CD14-positive monocyte (primary cell): ENCODE results near the gene CNTN2. TPM values are rescaled to one million over a fixed set of nuclear protein-coding genes. Genes with fewer than 3 reads are reported as not detected.

Source experiments
- DNase-seq, 3 donors: peaks; one replicate each; pipeline ENCODE4 v3.0.0-alpha.2; 2011 to 2022
- H2AFZ ChIP-seq: 2 replicates; pipeline ENCODE4 v1.6.0; 2012; ENCODE audit warnings: mild to moderate bottlenecking, low read depth, low read length, inconsistent platforms; ENCODE audit not compliant: insufficient read depth, poor library complexity, severe bottlenecking
- H3K27ac ChIP-seq, 2 donors: 1 replicate in 1 of 2; 2 replicates in 1 of 2; pipeline ENCODE4 v1.5.1; 2012 to 2013; ENCODE audit warnings: low read length in 2 of 2, control low read depth in 1 of 2, inconsistent platforms in 1 of 2, low read depth in 1 of 2, mild to moderate bottlenecking in 1 of 2
- H3K27me3 ChIP-seq, 2 donors: one replicate each; pipeline versions ENCODE4 v1.6.0 to v1.6.1; 2011 to 2013; ENCODE audit warnings: low read length in 2 of 2; ENCODE audit not compliant: control insufficient read depth in 2 of 2, insufficient read depth in 2 of 2
- H3K36me3 ChIP-seq, 2 donors: replicated peaks in 1 of 2; 1 replicate in 1 of 2; 2 replicates in 1 of 2; pipeline versions ENCODE4 v1.5.1 to v1.6.1; 2012 to 2013; ENCODE audit warnings: low read length in 2 of 2, control low read depth in 1 of 2, inconsistent platforms in 1 of 2, mild to moderate bottlenecking in 1 of 2; ENCODE audit not compliant: insufficient read depth in 2 of 2, control insufficient read depth in 1 of 2
- H3K4me1 ChIP-seq, 2 donors: 1 replicate in 1 of 2; 2 replicates in 1 of 2; pipeline versions ENCODE4 v1.5.1 to v1.6.1; 2012 to 2013; ENCODE audit warnings: low read length in 2 of 2, control low read depth in 1 of 2, inconsistent platforms in 1 of 2, mild to moderate bottlenecking in 1 of 2, moderate library complexity in 1 of 2; ENCODE audit not compliant: insufficient read depth in 2 of 2, control insufficient read depth in 1 of 2
- H3K4me2 ChIP-seq: replicated peaks from 2 replicates; pipeline ENCODE3; 2012; ENCODE audit warnings: low read length, moderate library complexity, mild to moderate bottlenecking; ENCODE audit not compliant: poor library complexity, severe bottlenecking; ENCODE audit errors: extremely low read depth
- H3K4me3 ChIP-seq, 3 experiments: fragments of 200-600 bp in 1 of 3; sonication (generic) in 1 of 3; replicated peaks in 1 of 3; 1 replicate in 2 of 3; 2 replicates in 1 of 3; pipeline ENCODE4 v1.5.1; 2011 to 2013; ENCODE audit warnings: low read length in 3 of 3, mild to moderate bottlenecking in 3 of 3, control low read depth in 2 of 3, low read depth in 2 of 3, inconsistent platforms in 1 of 3, moderate library complexity in 1 of 3
- H3K79me2 ChIP-seq: 2 replicates; pipeline ENCODE4 v1.6.0; 2012; ENCODE audit warnings: mild to moderate bottlenecking, control low read depth, inconsistent platforms, low read length, moderate library complexity; ENCODE audit not compliant: insufficient read depth
- H3K9ac ChIP-seq: 2 replicates; pipeline ENCODE4 v1.6.0; 2017; ENCODE audit warnings: low read length, mild to moderate bottlenecking; ENCODE audit not compliant: insufficient read depth, poor library complexity, severe bottlenecking
- H3K9me3 ChIP-seq, 2 donors: replicated peaks in 1 of 2; 1 replicate in 1 of 2; 2 replicates in 1 of 2; pipeline versions ENCODE4 v1.5.1 to v1.6.1; 2012 to 2013; ENCODE audit warnings: low read length in 2 of 2, control low read depth in 1 of 2; ENCODE audit not compliant: control insufficient read depth in 1 of 2, insufficient read depth in 1 of 2
- H4K20me1 ChIP-seq: 2 replicates; pipeline ENCODE4 v1.6.0; 2012; ENCODE audit warnings: mild to moderate bottlenecking, low read length, control low read depth, moderate library complexity; ENCODE audit not compliant: insufficient read depth
- H3K27ac Mint-ChIP-seq, 7 donors: one replicate each; pipeline ENCODE4 v1.8.0; 2020; ENCODE audit warnings: mild to moderate bottlenecking in 7 of 7, mixed read lengths in 7 of 7, moderate library complexity in 6 of 7, inconsistent platforms in 2 of 7
- H3K27me3 Mint-ChIP-seq, 3 donors: one replicate each; pipeline ENCODE4 v1.8.0; 2021 to 2022; ENCODE audit warnings: low read depth in 3 of 3, mild to moderate bottlenecking in 3 of 3, mixed read lengths in 3 of 3, moderate library complexity in 3 of 3, inconsistent platforms in 1 of 3
- H3K36me3 Mint-ChIP-seq, 2 donors: one replicate each; pipeline ENCODE4 v1.8.0; 2020; ENCODE audit warnings: mixed read lengths in 2 of 2, inconsistent platforms in 1 of 2, mild to moderate bottlenecking in 1 of 2
- H3K4me1 Mint-ChIP-seq: one replicate; pipeline ENCODE4 v1.8.0; 2020; ENCODE audit warnings: mild to moderate bottlenecking, mixed read lengths
- H3K4me3 Mint-ChIP-seq, 2 donors: one replicate each; pipeline ENCODE4 v1.8.0; 2020; ENCODE audit warnings: mild to moderate bottlenecking in 2 of 2, mixed read lengths in 2 of 2, moderate library complexity in 1 of 2
- H3K9me3 Mint-ChIP-seq, 7 donors: one replicate each; pipeline ENCODE4 v1.8.0; 2020 to 2022; ENCODE audit warnings: mixed read lengths in 7 of 7, mild to moderate bottlenecking in 6 of 7, moderate library complexity in 6 of 7, inconsistent platforms in 2 of 7
- CTCF ChIP-seq: fragments of 200-600 bp; IDR thresholded peaks from one replicate; pipeline ENCODE4 v1.8.0; 2022; ENCODE audit warnings: antibody characterized with exemption, mild to moderate bottlenecking
- WGBS: methylation state at CpG from one replicate; pipeline ENCODE4 v1.1.5; 2013; ENCODE audit warnings: missing lambda C conversion rate; ENCODE audit not compliant: insufficient coverage; 5-methylcytosine and 5-hydroxymethylcytosine counted together
- intact Hi-C, 2 donors: fragments of 100-400 bp; cut with micrococcal nuclease; formaldehyde crosslinking; loops; one replicate each; pipeline versions ENCODE4 v1.15.0 to v1.15.1; 2023
- polyA plus RNA-seq, 3 donors: library from polyadenylated mRNA; depleted of rRNA in 1 of 3; unstranded in 2 of 3; stranded (reverse) in 1 of 3; fragments of 300-500 nt in 2 of 3; fragments of >200 nt in 1 of 3; fragmentation: Illumina TruSeq in 2 of 3; gene quantifications; 1 replicate in 2 of 3; 2 replicates in 1 of 3; pipeline ENCODE4 v1.2.3, GENCODE V29; 2012 to 2021

The CNTN2 gene
- polyA plus RNA-seq, 3 donors = not detected

DNA sequence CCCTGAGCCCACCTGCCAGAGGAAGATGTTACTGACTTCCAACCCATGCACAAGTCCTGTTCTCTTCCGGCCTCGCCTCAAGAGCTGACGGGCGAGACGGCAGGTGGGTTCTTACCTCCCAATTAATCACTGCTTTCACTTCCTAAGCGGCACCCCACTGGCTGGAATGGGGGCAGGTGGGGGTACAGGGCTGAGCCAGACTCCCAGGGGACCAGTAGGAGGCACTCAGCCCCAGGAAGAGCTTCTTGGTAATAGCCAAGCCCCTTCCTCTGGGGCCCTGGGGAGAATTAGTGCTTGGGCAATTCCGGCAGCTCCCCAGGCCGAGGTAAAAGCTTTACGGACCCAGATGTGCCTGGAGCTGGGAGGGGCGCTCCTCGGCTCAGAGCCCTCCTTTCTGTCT, 9.7 kb downstream of the CNTN2 start:
- Histone ChIP-seq H3K4me3 (no peak overlapping the region), H3K4me2 (no peak overlapping the region), H3K9me3 (no peaks in the 10 kb centered on the region), H3K79me2 (no peaks in the 10 kb centered on the region), H3K36me3 (no peaks in the 10 kb centered on the region), H3K4me1 (no peaks in the 10 kb centered on the region), H4K20me1 (no peaks in the 10 kb centered on the region), H3K27me3 (no peaks in the 10 kb centered on the region), H3K9ac (no peak overlapping the region), H2AFZ (no peak overlapping the region), H3K27ac (no peak overlapping the region)
- no peak for TF ChIP-seq CTCF
- Mint-ChIP-seq H3K27ac (no peak overlapping the region), H3K36me3 (no peaks in the 10 kb centered on the region), H3K9me3 (no peaks in the 10 kb centered on the region), H3K4me1 (no peaks in the 10 kb centered on the region), H3K4me3 (no peak overlapping the region), H3K27me3 (peaks cover 3 to 8% (median 7%) of the 10 kb centered on the region in 3 donors)
- intact Hi-C loops = no loop called here
- DNase-seq = no peak
- WGBS = 88% methylated on average over 8 of the region's 11 CpGs

- H3K4me3 Mint-ChIP-seq = no peak overlapping the region
- no peaks in the 10 kb centered on the region for H3K4me1 Mint-ChIP-seq
- peaks cover 3 to 7% (median 7%) of the 10 kb centered on the region in 3 donors for H3K27me3 Mint-ChIP-seq
- intact Hi-C loops = no loop called here
- no peaks in the 10 kb centered on the region for H3K36me3 Mint-ChIP-seq
- Histone ChIP-seq H3K4me3 (no peak overlapping the region), H3K27ac (no peak overlapping the region), H3K4me1 (no peaks in the 10 kb centered on the region), H2AFZ (no peak overlapping the region), H3K9me3 (no peaks in the 10 kb centered on the region), H4K20me1 (no peaks in the 10 kb centered on the region), H3K4me2 (no peak overlapping the region), H3K79me2 (no peaks in the 10 kb centered on the region), H3K9ac (no peak overlapping the region), H3K36me3 (no peaks in the 10 kb centered on the region), H3K27me3 (no peaks in the 10 kb centered on the region)
- DNase-seq = no peak
- no peaks in the 10 kb centered on the region for H3K9me3 Mint-ChIP-seq
- no peak for TF ChIP-seq CTCF
- no peak overlapping the region for H3K27ac Mint-ChIP-seq
- WGBS = 94% methylated on average over 2 of the region's 5 CpGs
These were observed 10.3 kb downstream of the CNTN2 start for GRCh38 chr1:205053296-205053695.
